Mammary epithelial cell (primary cell): ENCODE measurements around the gene CDH13.

ENCODE experiments used
- EZH2 ChIP-seq: IDR thresholded peaks from 2 replicates; pipeline ENCODE4 v1.6.1; 2012; ENCODE audit warnings: low read length, inconsistent platforms, borderline replicate concordance
- TF ChIP-seq, protein P1 (sequence below), 2 donors: IDR thresholded peaks in 1 of 2; conservative IDR thresholded peaks in 1 of 2; 2 replicates each; pipeline ENCODE4 v1.5.1; 2011 to 2012; ENCODE audit warnings: inconsistent platforms in 2 of 2, low read length in 2 of 2, mild to moderate bottlenecking in 2 of 2, control low read depth in 1 of 2, low read depth in 1 of 2; ENCODE audit not compliant: insufficient read depth in 1 of 2; ENCODE audit errors: extremely low read depth in 1 of 2

GRCh38 chr16:83629836-83630235 is 1003.1 kb downstream of the CDH13 start:
- TF ChIP-seq, protein P1, sequence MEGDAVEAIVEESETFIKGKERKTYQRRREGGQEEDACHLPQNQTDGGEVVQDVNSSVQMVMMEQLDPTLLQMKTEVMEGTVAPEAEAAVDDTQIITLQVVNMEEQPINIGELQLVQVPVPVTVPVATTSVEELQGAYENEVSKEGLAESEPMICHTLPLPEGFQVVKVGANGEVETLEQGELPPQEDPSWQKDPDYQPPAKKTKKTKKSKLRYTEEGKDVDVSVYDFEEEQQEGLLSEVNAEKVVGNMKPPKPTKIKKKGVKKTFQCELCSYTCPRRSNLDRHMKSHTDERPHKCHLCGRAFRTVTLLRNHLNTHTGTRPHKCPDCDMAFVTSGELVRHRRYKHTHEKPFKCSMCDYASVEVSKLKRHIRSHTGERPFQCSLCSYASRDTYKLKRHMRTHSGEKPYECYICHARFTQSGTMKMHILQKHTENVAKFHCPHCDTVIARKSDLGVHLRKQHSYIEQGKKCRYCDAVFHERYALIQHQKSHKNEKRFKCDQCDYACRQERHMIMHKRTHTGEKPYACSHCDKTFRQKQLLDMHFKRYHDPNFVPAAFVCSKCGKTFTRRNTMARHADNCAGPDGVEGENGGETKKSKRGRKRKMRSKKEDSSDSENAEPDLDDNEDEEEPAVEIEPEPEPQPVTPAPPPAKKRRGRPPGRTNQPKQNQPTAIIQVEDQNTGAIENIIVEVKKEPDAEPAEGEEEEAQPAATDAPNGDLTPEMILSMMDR (conservative IDR thresholded peaks at IDR 0.05 in 1 of 2, IDR thresholded peaks at IDR 0.05 in 1 of 2; ENCODE audit: extremely low read depth in 1 of 2, insufficient read depth in 1 of 2, low read depth in 1 of 2, low read length in 2 of 2), result no peak
- TF ChIP-seq EZH2, result no peak
